Measurements from ENCODE around the gene ANKRD13C.

Gene ANKRD13C

DNA sequence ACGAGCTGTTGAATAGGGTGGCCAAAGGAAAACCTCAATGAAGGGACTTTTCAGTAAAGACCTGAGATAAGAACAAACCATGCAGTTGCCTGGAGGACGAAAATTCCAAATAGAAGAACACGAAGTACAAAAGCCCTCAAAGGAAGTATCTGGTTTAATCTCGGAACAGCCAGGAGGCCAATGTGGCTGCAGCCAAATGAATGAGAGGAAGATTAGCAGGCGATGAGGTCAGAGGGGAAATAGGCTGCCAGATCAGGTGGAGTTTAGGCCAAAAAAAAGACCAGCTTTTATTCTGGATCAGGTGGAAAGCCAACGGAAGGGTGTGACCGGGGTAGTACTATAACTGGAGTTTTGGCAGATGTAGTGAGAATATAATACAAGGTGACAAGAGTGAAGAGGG lies 89.7 kb downstream of the ANKRD13C start:
- DNase-seq (ENCODE audit: low read depth) = no peak
- H3K4me3 ChIP-seq (ENCODE audit: low read length) = no peak overlapping the region
- TF ChIP-seq, protein P1, sequence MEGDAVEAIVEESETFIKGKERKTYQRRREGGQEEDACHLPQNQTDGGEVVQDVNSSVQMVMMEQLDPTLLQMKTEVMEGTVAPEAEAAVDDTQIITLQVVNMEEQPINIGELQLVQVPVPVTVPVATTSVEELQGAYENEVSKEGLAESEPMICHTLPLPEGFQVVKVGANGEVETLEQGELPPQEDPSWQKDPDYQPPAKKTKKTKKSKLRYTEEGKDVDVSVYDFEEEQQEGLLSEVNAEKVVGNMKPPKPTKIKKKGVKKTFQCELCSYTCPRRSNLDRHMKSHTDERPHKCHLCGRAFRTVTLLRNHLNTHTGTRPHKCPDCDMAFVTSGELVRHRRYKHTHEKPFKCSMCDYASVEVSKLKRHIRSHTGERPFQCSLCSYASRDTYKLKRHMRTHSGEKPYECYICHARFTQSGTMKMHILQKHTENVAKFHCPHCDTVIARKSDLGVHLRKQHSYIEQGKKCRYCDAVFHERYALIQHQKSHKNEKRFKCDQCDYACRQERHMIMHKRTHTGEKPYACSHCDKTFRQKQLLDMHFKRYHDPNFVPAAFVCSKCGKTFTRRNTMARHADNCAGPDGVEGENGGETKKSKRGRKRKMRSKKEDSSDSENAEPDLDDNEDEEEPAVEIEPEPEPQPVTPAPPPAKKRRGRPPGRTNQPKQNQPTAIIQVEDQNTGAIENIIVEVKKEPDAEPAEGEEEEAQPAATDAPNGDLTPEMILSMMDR (conservative IDR thresholded peaks at IDR 0.05; ENCODE audit: low read depth, low read length) = no peak

- TF ChIP-seq, protein P1 (conservative IDR thresholded peaks at IDR 0.05; ENCODE audit: low read depth, low read length) = no peak
- H3K4me3 ChIP-seq (ENCODE audit: low read length) = no peak overlapping the region
- DNase-seq (ENCODE audit: low read depth) = no peak
These were observed 97.9 kb downstream of the ANKRD13C start for GRCh38 chr1:70256664-70257063.

DNA sequence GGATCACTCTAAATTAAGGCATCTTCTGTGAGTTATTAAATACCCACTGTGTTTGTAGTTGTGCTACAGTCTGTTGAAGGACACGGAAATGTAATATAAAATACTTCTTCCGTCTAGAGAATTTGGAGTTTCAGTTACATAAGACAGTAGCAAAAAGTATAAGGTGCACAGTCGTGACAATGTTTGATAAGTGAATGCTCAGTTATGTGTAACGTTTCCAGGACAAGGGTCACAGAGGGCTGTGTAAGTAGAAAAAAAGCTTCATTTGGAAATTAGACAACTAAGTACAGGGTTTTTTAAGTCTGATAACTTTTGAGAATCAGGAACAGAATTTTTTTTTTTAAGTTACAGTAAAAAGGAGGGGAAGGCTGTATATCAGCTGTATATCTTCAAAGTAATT lies 105.8 kb downstream of the ANKRD13C start:
- DNase-seq (ENCODE audit: low read depth) = no peak
- TF ChIP-seq, protein P1 (conservative IDR thresholded peaks at IDR 0.05; ENCODE audit: low read depth, low read length) = no peak
- H3K4me3 ChIP-seq (ENCODE audit: low read length) = no peak overlapping the region

DNA sequence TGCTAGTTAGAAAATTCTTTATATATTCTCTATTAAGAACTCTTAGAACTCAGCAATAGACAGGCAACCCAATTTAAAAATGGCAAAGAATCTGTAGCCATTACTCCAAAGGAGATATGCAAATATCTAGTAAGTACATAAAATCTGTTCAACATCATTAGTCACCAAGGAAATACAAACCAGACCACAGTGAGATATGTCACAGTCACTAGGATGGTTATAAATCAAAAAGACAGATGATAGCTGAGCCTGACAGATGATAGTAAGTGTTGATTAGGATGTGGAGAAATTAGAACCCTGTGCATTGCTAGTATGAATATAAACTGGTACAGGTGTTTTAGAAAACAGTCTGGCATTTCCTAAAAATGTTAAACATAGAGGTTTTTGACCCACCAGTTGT lies 106.8 kb downstream of the ANKRD13C start:
- TF ChIP-seq, protein P1 (conservative IDR thresholded peaks at IDR 0.05; ENCODE audit: low read depth, low read length) = no peak
- H3K4me3 ChIP-seq (ENCODE audit: low read length) = no peak overlapping the region
- DNase-seq (ENCODE audit: low read depth) = no peak

GRCh38 chr1:70247122-70247521 lies 107.4 kb downstream of the ANKRD13C start:
- DNase-seq (ENCODE audit: low read depth) = no peak
- no peak overlapping the region for H3K4me3 ChIP-seq (ENCODE audit: low read length)
- TF ChIP-seq, protein P1 (conservative IDR thresholded peaks at IDR 0.05; ENCODE audit: low read depth, low read length) = no peak

DNA sequence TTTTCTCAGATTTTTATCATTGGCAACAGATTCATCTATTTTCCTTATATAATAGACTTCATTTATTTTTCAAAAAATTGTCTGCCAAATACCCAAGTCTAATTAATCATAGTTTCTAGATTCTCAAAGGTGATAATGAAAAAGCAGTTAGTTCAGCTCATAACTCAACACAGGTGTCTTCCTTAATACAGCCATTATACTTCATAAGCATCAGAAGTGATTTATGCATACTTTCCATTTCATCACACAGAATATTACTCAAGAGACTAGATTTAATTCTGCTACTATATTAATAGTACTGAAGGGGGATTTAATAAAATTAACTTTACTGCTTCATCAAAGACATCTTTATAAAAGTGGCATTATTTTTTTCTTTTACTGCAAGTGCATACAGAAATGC lies 114.6 kb downstream of the ANKRD13C start:
- no peak for DNase-seq (ENCODE audit: low read depth)
- TF ChIP-seq, protein P1 (conservative IDR thresholded peaks at IDR 0.05; ENCODE audit: low read depth, low read length) = no peak
- no peak overlapping the region for H3K4me3 ChIP-seq (ENCODE audit: low read length)

DNA sequence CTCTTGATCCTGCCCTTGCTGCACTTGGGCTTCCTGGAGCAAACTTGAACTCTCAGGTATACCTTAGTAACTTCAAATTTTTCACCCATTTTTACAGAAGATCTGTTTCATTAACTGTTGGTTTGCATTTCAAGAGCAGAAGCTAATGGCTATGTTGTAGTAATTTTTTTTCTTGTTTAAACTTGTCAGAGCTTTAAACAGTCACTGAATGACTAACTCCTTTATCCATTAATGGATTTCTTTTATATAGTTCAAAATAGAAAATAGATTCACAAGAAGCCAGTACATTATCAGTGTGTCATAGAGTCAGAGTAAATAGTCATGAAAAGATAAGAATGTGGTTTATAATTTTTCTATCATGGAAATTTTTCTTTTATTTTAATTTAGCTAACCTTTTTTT lies 119.8 kb downstream of the ANKRD13C start:
- TF ChIP-seq, protein P1 (conservative IDR thresholded peaks at IDR 0.05; ENCODE audit: low read depth, low read length) = no peak
- no peak overlapping the region for H3K4me3 ChIP-seq (ENCODE audit: low read length)

More for the DNA sequence above, 119.8 kb downstream of the ANKRD13C start:
- DNase-seq (ENCODE audit: low read depth) = no peak

Data from retinal pigment epithelial cell (primary cell).